ENCODE results near the gene RFTN2.
A peak's percentile ranks its signal among the peaks of the same experiment; 100 is the strongest.
"Not testable (repeated sequence)": the region's sequence is repeated elsewhere in the genome, so short reads cannot be mapped to it uniquely, and the experiment has no call there.

RFTN2 gene

DNA sequence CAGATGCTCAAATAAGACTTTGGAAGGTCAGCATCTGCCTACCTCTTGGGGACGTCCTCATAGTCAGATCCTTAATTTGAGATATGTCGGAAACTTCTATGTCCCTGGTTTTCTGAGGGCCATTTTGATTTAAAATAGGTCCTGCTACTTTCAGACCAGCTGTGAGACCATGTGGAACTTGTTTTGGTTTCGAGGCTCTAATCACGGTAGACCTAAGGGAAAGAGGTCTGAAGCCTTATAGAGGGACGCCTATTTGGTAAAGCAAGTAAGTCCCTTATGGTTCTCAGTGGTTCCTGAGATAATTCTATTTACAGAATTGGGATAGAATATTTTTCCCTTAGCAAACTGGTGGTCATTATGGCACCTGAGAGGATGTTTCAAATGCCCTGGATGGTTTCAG, 75.1 kb downstream of the RFTN2 start:
- DNase-seq: no peak

DNA sequence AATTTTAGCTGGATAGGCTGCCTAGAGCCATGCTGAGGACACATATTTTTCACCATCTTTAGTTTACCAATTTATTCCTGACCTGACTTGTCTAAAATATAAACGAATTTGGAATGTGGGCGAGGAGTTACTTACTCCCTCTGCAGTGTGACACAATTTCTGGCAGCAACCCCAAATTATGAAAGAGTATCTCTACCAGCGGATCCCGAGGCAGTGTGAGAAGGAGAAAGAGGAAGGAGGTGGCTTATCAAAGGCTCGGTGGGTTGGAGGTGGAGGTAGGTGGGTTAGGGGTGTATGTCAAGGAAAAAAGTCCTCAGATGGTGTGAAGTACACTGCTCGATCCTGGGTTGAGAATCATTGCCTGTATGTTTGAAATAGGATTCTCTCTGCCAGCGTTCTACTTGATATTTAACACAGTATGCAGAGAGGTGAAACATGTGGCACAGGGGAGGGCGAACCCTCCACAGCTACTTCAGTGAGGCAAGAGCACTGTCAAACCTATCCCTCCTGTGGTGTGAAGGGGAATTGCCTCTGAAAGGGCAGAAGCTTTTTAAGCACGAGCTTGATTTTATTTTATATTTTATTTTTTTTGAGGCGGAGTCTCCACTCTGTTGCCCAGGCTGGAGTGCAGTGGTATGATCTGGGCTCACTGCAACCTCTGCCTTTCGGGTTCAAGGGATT, 76.0 kb downstream of the RFTN2 start:
- DNase-seq: peak; percentile 1 to 18

DNA sequence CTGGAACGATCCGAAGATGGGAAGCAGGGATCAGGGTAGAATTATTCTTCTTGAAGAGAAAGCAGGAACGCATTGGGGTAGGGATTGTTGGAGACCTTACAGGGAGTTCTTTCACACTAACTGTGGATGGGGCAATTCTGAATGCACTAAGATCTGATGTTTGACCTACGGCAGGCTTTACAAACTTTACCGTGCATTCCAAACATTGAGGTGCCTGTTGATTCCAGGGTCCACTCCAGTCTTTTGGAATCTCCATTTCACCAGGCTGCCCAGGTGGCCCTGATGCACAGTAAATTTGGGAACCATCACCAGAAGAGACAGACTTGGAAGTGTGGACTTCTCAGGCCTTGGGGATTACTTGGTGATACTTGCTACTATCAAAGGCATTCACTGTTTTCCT, 76.9 kb downstream of the RFTN2 start:
- DNase-seq: no peak

- DNase-seq: no peak
These were observed 78.2 kb downstream of the RFTN2 start for GRCh38 chr2:197597166-197597565.

DNA sequence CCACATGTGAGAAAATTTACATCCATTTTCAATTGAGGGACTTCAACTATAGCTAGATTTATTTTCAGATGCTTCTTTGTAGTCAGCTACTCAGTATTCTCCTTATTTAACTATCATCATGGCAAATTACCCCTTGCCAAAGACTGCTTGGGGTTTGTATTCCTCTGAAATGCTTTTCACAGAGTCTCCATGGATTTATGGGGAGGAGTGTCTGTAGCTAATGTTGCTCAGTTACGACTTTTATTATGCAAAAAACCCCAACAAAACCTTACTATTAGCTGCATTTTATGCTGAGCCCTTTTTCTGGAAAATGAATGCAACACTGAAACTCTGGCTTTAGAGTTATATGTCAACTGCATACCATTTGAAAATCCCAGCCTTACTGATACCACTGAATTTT, 78.6 kb downstream of the RFTN2 start:
- DNase-seq: no peak

DNA sequence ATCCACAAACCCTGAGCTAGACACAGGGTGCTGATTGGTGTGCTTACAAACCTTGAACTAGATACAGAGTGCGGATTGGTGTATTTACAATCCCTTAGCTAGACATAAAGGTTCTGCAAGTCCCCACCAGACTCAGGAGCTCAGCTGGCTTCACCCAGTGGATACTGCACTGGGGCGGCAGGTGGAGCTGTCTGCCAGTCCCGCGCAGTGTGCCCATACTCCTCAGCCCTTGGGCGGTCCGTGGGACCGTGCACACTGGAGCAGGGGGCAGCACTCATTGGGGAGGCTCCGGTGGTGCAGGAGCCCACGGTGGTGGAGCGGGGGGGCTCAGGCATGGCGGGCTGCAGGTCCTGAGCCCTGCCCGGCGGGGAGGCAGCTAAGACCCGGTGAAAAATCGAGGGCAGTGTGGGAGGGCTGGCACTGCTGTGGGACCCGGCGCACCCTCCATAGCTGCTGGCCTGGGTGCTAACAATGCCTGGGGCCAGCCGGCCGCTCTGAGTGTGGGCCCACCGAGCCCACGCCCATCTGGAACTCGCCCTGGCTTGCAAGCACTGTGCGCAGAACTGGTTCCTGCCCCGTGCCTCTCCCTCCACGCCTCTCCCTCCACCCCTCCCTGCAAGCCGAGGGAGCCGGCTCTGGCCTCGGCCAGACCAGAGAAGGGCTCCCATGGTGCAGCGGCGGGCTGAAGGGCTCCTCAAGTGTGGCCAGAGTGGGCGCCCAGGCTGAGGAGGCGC, 83.9 kb downstream of the RFTN2 start:
- no peak for DNase-seq

DNA sequence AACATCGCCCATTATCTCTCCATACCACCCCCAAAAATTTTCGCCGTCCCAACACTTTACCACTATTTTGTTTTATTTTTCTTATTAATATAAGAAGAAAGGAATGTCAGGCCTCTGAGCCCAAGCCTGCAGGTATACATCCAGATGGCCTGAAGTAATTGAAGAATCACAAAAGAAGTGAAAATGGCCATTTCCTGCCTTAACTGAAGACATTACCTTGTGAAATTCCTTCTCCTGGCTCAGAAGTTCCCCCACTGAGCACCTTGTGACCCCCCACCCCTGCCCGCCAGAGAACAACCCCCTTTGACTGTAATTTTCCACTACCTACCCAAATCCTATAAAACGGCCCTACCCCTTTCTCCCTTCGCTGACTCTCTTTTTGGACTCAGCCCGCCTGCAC, 88.1 kb downstream of the RFTN2 start:
- DNase-seq: not testable (repeated sequence)

GRCh38 chr2:197580166-197580565, 95.2 kb downstream of the RFTN2 start:
- not testable (repeated sequence) for DNase-seq

- DNase-seq: not testable (repeated sequence)
These were observed 97.1 kb downstream of the RFTN2 start for GRCh38 chr2:197578294-197578693.

- DNase-seq: no peak
These were observed 97.9 kb downstream of the RFTN2 start for GRCh38 chr2:197577446-197577845.

- DNase-seq: no peak
These were observed 98.8 kb downstream of the RFTN2 start for GRCh38 chr2:197576631-197577030.

GRCh38 chr2:197575987-197576386, 99.4 kb downstream of the RFTN2 start:
- no peak for DNase-seq

GRCh38 chr2:197573608-197574007, 101.8 kb downstream of the RFTN2 start:
- DNase-seq: no peak

GRCh38 chr2:197571627-197572271, 103.6 kb downstream of the RFTN2 start:
- DNase-seq: no peak

GRCh38 chr2:197560146-197560665, 115.2 kb downstream of the RFTN2 start:
- DNase-seq: no peak

GRCh38 chr2:197559681-197560080, 115.7 kb downstream of the RFTN2 start:
- no peak for DNase-seq

DNA sequence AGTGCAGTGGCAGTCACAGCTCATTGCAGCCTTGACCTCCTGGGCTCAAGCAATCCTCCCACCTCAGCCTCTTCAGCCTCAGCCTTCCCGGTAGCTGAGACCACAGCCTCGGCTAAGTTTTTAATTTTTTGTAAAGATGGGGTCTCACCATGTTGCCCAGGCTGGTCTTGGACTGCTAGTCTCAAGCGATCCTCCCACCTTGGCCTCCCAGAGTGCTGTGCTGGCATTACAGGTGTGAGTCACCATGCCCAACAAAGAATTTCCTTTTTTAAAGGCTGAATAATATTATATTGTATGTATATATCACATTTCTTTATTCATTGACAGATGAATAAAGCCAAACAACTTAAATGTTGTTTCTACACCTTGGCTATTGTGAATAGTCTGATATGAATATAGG, 117.0 kb downstream of the RFTN2 start:
- DNase-seq: no peak

DNA sequence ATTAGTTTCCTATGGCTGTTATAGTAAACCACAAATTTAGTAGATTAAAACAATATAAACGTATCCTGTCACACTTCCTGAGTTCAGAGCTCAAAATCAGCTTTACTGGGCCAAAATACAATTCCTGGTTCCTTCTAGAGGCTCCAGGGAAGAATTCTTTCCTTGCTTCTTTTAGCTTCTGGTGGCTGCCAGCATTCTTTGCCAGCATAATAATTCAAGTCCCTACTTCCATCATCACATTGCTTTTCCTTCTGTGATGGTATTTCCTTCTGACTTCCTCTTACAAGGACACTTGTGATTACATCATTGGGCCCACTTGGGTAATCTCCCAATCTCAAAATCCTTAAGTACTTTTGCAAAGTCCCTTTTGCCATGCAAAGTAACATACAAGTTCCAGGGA, 118.9 kb downstream of the RFTN2 start:
- no peak for DNase-seq

DNA sequence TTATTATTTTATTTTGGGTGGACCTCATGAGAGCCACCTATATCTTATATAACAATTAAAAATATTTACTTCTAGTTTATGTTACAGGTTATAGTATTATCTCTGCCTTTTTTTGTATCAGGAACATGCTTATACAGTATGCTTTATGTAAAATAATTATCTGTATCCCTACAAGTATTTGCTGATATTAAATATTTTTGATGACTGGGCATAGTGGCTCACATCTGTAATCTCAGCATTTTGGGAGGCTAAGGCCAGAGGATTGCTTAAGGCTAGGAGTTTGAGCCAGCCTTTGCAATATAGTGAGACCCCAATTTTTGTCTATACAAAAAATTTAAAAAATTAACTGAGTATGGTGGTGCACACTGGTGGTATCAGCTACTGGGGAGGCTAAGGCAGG, 119.9 kb downstream of the RFTN2 start:
- no peak for DNase-seq

- not testable (repeated sequence) for DNase-seq
These were observed 124.1 kb downstream of the RFTN2 start for GRCh38 chr2:197551260-197551659.

DNA sequence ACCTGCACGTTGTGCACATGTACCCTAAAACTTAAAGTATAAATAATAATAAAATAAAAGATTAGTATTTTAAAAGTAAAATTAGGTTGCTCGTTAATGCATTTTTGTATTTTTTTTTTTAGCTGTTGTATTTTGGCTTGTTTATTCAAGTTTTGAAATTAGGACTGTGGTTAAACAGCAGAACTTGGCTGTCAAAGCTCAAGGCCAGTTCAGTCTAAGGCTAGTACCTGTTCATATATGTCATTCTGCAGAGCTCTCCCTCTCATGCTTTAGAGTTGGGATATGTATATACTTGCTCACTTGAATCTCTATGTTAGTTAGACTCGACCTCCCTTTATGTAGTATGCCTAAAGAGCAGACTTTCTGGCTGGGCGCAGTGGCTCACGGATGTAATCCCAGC, 126.8 kb downstream of the RFTN2 start:
- no peak for DNase-seq

- DNase-seq: no peak
These were observed 128.1 kb downstream of the RFTN2 start for GRCh38 chr2:197547163-197547900.

GRCh38 chr2:197543206-197543605, 132.2 kb downstream of the RFTN2 start:
- DNase-seq: no peak
